ENCODE results near the gene TMEM31. TPM values are rescaled to one million over a fixed set of nuclear protein-coding genes. Genes with fewer than 3 reads are reported as not detected.

The TMEM31 gene
- total RNA-seq, 1 donor from 2014 or later = not detected

GRCh38 chrX:103687696-103688201 lies 23.0 kb upstream of the TMEM31 start:
- TF ChIP-seq, protein P1, sequence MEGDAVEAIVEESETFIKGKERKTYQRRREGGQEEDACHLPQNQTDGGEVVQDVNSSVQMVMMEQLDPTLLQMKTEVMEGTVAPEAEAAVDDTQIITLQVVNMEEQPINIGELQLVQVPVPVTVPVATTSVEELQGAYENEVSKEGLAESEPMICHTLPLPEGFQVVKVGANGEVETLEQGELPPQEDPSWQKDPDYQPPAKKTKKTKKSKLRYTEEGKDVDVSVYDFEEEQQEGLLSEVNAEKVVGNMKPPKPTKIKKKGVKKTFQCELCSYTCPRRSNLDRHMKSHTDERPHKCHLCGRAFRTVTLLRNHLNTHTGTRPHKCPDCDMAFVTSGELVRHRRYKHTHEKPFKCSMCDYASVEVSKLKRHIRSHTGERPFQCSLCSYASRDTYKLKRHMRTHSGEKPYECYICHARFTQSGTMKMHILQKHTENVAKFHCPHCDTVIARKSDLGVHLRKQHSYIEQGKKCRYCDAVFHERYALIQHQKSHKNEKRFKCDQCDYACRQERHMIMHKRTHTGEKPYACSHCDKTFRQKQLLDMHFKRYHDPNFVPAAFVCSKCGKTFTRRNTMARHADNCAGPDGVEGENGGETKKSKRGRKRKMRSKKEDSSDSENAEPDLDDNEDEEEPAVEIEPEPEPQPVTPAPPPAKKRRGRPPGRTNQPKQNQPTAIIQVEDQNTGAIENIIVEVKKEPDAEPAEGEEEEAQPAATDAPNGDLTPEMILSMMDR (IDR thresholded peaks at IDR 0.05; ENCODE audit: insufficient read depth, low read length, poor library complexity, severe bottlenecking) = peak; percentile 67
- peak; percentile 37 for DNase-seq (ENCODE audit: low read depth)
- no peaks in the 10 kb centered on the region for H3K36me3 ChIP-seq (ENCODE audit: control insufficient read depth, insufficient read depth, low read length)
- no peaks in the 10 kb centered on the region for H3K27me3 ChIP-seq (ENCODE audit: control insufficient read depth, insufficient read depth, low read length)
- H3K4me3 ChIP-seq (ENCODE audit: low read depth, low read length) = peak overlapping the region; percentile 69

DNA sequence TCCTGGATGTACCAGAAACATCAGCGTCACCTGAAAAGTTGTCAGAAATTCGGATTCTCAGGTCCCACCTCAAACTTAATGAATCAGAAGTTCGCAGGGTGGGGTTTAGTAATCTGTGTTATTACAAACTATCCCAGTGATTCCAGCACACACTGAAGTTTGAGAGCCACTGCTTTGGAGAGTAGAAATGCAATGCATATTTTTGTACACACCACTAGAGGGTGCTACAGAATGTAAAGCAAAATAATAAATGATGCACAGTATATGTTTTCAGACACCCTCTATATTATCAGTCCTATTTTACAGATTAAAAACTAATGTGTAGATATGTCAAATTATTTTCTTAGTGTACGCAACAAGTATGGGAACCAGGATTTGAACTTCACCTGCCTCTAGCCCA lies 21.8 kb upstream of the TMEM31 start:
- TF ChIP-seq, protein P1 (IDR thresholded peaks at IDR 0.05; ENCODE audit: insufficient read depth, low read length, poor library complexity, severe bottlenecking) = peak; percentile 47
- H3K36me3 ChIP-seq (ENCODE audit: control insufficient read depth, insufficient read depth, low read length) = no peaks in the 10 kb centered on the region
- H3K4me3 ChIP-seq (ENCODE audit: low read depth, low read length) = no peak overlapping the region
- H3K27me3 ChIP-seq (ENCODE audit: control insufficient read depth, insufficient read depth, low read length) = no peaks in the 10 kb centered on the region
- no peak for DNase-seq (ENCODE audit: low read depth)

GRCh38 chrX:103691059-103691458 lies 19.6 kb upstream of the TMEM31 start:
- Histone ChIP-seq H3K27me3 (ENCODE audit: control insufficient read depth, insufficient read depth, low read length) (no peaks in the 10 kb centered on the region), H3K4me3 (ENCODE audit: low read depth, low read length) (no peak overlapping the region), H3K36me3 (ENCODE audit: control insufficient read depth, insufficient read depth, low read length) (no peaks in the 10 kb centered on the region)
- DNase-seq (ENCODE audit: low read depth) = no peak
- TF ChIP-seq, protein P1 (IDR thresholded peaks at IDR 0.05; ENCODE audit: insufficient read depth, low read length, poor library complexity, severe bottlenecking) = no peak

- H3K4me3 ChIP-seq (ENCODE audit: low read depth, low read length) = no peak overlapping the region
- H3K27me3 ChIP-seq (ENCODE audit: control insufficient read depth, insufficient read depth, low read length) = no peaks in the 10 kb centered on the region
- H3K36me3 ChIP-seq (ENCODE audit: control insufficient read depth, insufficient read depth, low read length) = no peaks in the 10 kb centered on the region
- no peak for DNase-seq (ENCODE audit: low read depth)
- TF ChIP-seq, protein P1 (IDR thresholded peaks at IDR 0.05; ENCODE audit: insufficient read depth, low read length, poor library complexity, severe bottlenecking) = no peak
Measured at GRCh38 chrX:103697687-103698086, 13.0 kb upstream of the TMEM31 start.

- DNase-seq (ENCODE audit: low read depth) = no peak
- Histone ChIP-seq H3K27me3 (ENCODE audit: control insufficient read depth, insufficient read depth, low read length) (peaks cover 2% of the 10 kb centered on the region), H3K36me3 (ENCODE audit: control insufficient read depth, insufficient read depth, low read length) (no peaks in the 10 kb centered on the region), H3K4me3 (ENCODE audit: low read depth, low read length) (no peak overlapping the region)
- TF ChIP-seq, protein P1 (IDR thresholded peaks at IDR 0.05; ENCODE audit: insufficient read depth, low read length, poor library complexity, severe bottlenecking) = no peak
Measured at GRCh38 chrX:103699243-103699642, 11.5 kb upstream of the TMEM31 start.

- TF ChIP-seq, protein P1 (IDR thresholded peaks at IDR 0.05; ENCODE audit: insufficient read depth, low read length, poor library complexity, severe bottlenecking) = no peak
- no peak for DNase-seq (ENCODE audit: low read depth)
- peaks cover 7% of the 10 kb centered on the region for H3K27me3 ChIP-seq (ENCODE audit: control insufficient read depth, insufficient read depth, low read length)
- H3K36me3 ChIP-seq (ENCODE audit: control insufficient read depth, insufficient read depth, low read length) = no peaks in the 10 kb centered on the region
- no peak overlapping the region for H3K4me3 ChIP-seq (ENCODE audit: low read depth, low read length)
Measured at GRCh38 chrX:103704863-103705262, 5.8 kb upstream of the TMEM31 start.
